Endothelial cell (in vitro differentiated cells): ENCODE measurements around the gene ZC3H12C. TPM values are rescaled to one million over a fixed set of nuclear protein-coding genes. Genes with fewer than 3 reads are reported as not detected.

Source experiments
- DNase-seq: peaks from one replicate; pipeline ENCODE4 v3.0.0; 2021; ENCODE audit warnings: low spot score
- H3K27ac Mint-ChIP-seq: one replicate; pipeline ENCODE4 v1.8.0; 2021; ENCODE audit warnings: mixed read lengths, inconsistent platforms; ENCODE audit not compliant: unreplicated experiment
- H3K27me3 Mint-ChIP-seq: one replicate; pipeline ENCODE4 v1.8.0; 2021; ENCODE audit warnings: mild to moderate bottlenecking, moderate library complexity, mixed read lengths, inconsistent platforms; ENCODE audit not compliant: unreplicated experiment
- H3K36me3 Mint-ChIP-seq: one replicate; pipeline ENCODE4 v1.8.0; 2021; ENCODE audit warnings: mild to moderate bottlenecking, low read depth, mixed read lengths, inconsistent platforms; ENCODE audit not compliant: unreplicated experiment
- H3K4me1 Mint-ChIP-seq: one replicate; pipeline ENCODE4 v1.8.0; 2021; ENCODE audit warnings: mild to moderate bottlenecking, mixed read lengths, inconsistent platforms; ENCODE audit not compliant: unreplicated experiment
- H3K4me3 Mint-ChIP-seq: one replicate; pipeline ENCODE4 v1.8.0; 2021; ENCODE audit warnings: mild to moderate bottlenecking, mixed read lengths, inconsistent platforms; ENCODE audit not compliant: unreplicated experiment
- H3K9me3 Mint-ChIP-seq: one replicate; pipeline ENCODE4 v1.8.0; 2021; ENCODE audit warnings: mixed read lengths, inconsistent platforms; ENCODE audit not compliant: unreplicated experiment
- total RNA-seq: library from RNA; stranded (reverse); fragmentation: NEBNext Ultra II Directional; extraction: Animal tissue kit (Norgen Biotek cat#: 25700); gene quantifications from one replicate; pipeline ENCODE4 v1.2.1, GENCODE V29; 2021; ENCODE audit not compliant: unreplicated experiment
- TF ChIP-seq, protein P1 (sequence below): fragments of 200-600 bp; sonication (generic); IDR thresholded peaks from one replicate; pipeline ENCODE4 v1.5.0; 2021; ENCODE audit warnings: antibody characterized with exemption; ENCODE audit not compliant: unreplicated experiment

The ZC3H12C gene
- total RNA-seq, 1 donor from 2014 or later = 6.4 TPM

DNA sequence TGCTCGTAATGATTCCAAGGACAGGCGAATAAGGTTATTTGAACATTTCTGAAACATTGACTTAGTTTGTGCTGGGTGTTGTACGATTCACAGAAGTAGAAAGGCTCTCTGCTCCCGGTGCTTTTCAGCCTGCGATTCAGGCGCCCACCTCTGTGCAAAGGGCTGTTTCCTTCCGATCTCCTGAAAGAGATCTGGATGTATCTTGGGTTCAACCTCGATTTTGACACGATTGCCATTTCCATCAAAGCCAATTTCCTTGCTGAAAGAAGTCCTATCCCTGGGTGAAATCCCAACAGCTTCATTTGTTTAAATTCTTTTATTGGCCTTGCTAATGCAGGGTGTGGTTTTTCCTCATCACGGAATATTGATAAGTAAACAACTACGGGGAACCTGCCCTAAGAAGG is 1.1 kb upstream of the ZC3H12C start:
- peak overlapping the region; percentile 95 for H3K4me3 Mint-ChIP-seq
- H3K36me3 Mint-ChIP-seq = no peaks in the 10 kb centered on the region
- peaks cover 16% of the 10 kb centered on the region for H3K27me3 Mint-ChIP-seq
- TF ChIP-seq, protein P1, sequence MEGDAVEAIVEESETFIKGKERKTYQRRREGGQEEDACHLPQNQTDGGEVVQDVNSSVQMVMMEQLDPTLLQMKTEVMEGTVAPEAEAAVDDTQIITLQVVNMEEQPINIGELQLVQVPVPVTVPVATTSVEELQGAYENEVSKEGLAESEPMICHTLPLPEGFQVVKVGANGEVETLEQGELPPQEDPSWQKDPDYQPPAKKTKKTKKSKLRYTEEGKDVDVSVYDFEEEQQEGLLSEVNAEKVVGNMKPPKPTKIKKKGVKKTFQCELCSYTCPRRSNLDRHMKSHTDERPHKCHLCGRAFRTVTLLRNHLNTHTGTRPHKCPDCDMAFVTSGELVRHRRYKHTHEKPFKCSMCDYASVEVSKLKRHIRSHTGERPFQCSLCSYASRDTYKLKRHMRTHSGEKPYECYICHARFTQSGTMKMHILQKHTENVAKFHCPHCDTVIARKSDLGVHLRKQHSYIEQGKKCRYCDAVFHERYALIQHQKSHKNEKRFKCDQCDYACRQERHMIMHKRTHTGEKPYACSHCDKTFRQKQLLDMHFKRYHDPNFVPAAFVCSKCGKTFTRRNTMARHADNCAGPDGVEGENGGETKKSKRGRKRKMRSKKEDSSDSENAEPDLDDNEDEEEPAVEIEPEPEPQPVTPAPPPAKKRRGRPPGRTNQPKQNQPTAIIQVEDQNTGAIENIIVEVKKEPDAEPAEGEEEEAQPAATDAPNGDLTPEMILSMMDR = no peak
- no peaks in the 10 kb centered on the region for H3K9me3 Mint-ChIP-seq
- H3K27ac Mint-ChIP-seq = peak overlapping the region; percentile 79
- H3K4me1 Mint-ChIP-seq = peaks cover 9% of the 10 kb centered on the region
- no peak for DNase-seq

DNA sequence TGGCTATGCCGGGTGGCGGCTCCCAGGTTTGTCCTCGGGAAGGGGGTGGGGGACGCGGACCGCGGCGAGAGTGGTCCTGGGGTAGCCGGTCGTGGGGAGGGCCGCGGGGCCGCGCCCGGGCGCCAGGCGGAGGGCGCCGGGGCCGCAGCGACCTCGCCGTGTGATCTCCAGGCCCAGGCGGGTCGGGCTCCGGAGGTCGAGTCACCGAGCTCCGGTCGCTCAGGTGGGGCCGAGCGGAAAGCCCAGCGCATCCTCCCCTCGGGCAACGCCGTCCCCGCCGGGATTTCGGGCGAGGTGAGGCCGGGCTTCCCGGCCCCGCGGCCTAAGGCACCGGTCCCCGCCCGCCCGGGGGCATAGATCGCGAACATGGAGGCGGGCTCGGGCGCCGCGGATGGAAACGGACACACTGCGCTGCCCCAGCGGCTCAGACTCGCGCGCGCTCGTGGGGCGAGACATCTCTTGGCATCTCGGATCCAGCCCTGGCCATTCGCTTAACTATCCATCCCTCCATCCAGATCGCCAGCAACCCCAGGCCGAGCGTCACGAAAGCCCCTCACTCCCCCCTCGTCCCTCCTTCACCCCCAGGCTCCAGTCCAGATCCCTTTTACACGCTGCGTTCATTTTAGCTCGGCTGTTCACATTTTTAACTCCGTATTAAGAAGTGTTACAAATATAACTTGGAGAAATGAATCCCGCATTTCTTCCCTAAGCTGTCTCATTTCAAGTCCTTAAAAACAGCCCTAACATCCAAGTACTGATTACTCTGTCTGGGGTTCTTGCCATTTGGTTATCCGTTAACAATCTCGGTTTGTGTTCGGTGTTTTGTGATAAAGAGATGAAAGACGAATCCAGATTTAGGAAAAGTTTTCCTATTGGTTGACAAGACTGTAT is 460 bp downstream of the ZC3H12C start:
- peak; percentile 46 for DNase-seq
- peaks cover 16% of the 10 kb centered on the region for H3K27me3 Mint-ChIP-seq
- TF ChIP-seq, protein P1 = no peak
- H3K36me3 Mint-ChIP-seq = no peaks in the 10 kb centered on the region
- no peaks in the 10 kb centered on the region for H3K9me3 Mint-ChIP-seq
- peak overlapping the region; percentile 79 for H3K27ac Mint-ChIP-seq
- peaks cover 9% of the 10 kb centered on the region for H3K4me1 Mint-ChIP-seq
- peak overlapping the region; percentile 93 for H3K4me3 Mint-ChIP-seq

DNA sequence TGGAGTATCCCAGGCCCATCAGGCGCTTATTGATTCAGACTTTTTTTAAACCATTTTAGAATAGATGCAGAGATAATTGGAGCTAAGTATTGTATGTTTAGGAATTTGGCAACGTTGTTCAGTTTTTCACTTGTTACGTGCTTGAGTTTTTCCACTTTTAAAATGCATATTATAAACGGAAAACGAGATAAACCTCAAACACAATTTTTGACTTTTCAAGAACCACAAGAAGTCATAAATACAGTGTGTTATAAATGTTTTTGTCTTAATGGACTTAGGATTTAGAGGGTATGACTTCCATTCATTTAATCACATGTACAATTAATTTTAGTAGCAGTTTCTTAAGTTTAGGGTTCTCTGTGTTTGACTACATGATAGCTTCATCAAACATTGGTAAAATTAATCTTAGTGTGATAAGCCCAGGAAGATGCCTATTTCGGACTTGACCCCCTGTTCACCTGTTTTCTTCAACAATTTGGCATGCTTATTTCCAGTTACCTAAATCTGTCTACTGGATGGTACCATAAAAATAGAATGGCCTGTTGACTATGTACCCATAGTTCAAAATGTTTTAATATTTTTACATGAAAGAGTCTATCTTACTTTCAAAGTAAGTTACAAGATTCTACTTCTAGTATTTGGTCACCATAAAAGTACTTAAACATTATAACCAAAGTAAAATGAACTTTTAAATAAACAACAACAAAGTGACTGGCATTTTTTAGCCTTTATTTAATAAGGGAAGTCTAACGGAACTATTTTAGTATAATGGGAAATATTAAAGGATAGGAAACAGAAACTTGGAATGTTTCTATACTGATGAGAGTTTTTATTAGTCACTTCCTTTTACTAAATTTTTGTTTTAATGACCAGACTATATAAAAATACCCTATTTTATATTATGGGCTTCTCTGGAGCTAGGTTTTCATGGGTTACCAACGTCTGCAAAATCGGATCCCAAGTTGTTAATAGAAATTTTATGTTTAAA is 1.4 kb downstream of the ZC3H12C start:
- TF ChIP-seq, protein P1 = no peak
- Mint-ChIP-seq H3K27ac (no peak overlapping the region), H3K36me3 (no peaks in the 10 kb centered on the region), H3K4me1 (peaks cover 9% of the 10 kb centered on the region), H3K9me3 (no peaks in the 10 kb centered on the region), H3K27me3 (peaks cover 16% of the 10 kb centered on the region), H3K4me3 (peak overlapping the region; percentile 93)
- DNase-seq = no peak

DNA sequence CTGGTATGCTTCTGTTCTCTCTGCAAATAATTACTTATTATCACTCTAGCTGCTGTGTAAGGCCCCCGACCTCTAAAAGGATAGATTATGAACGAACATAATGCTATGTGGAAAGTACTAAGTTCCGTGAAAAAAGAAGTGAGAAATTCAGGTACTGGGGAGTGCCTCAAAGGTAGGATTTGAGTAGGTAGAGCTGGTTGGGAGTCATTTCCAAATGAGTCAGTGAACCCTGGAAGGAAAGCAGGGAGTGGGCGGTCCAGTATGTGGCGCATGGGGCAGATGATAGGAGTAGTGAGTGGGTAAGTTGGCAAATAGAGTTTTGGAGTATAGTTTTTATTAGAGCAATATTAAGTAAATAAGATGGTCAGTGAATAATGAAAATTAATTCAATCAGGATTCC is 2.4 kb downstream of the ZC3H12C start:
- Mint-ChIP-seq H3K27ac (no peak overlapping the region), H3K27me3 (peaks cover 16% of the 10 kb centered on the region), H3K9me3 (no peaks in the 10 kb centered on the region), H3K4me1 (peaks cover 9% of the 10 kb centered on the region), H3K4me3 (no peak overlapping the region), H3K36me3 (no peaks in the 10 kb centered on the region)
- DNase-seq = no peak
- TF ChIP-seq, protein P1 = no peak
